SK-N-SH treated with all-trans-retinoic acid at 6 μM for 48 hours (cell line): Measurements from ENCODE around the gene FAM9B.

Source experiments
- ATAC-seq: fragments of 200-7000 bp; cut with Tn5 transposase; 3 replicates; pipeline ENCODE4 v1.9.1; 2020; ENCODE audit warnings: mild to moderate bottlenecking, moderate library complexity
- CSDC2 ChIP-seq: fragments of 250-450 bp; sonication (Bioruptor Pico); IDR thresholded peaks from 2 replicates; pipeline ENCODE4 v1.5.0; 2020; ENCODE audit warnings: mild to moderate bottlenecking, moderate library complexity
- CSRNP3 ChIP-seq: fragments of 250-450 bp; sonication (Bioruptor Pico); IDR thresholded peaks from 2 replicates; pipeline ENCODE4 v1.5.1; 2021; ENCODE audit warnings: mild to moderate bottlenecking, moderate library complexity
- GLIS3 ChIP-seq: fragments of 250-450 bp; sonication (Bioruptor Pico); IDR thresholded peaks from 2 replicates; pipeline ENCODE4 v1.5.0; 2020; ENCODE audit warnings: mild to moderate bottlenecking, moderate library complexity
- ISL1 ChIP-seq: fragments of 250-450 bp; sonication (Bioruptor Pico); IDR thresholded peaks from 2 replicates; pipeline ENCODE4 v2.1.2; 2022; ENCODE audit warnings: mild to moderate bottlenecking, moderate library complexity
- OSR1 ChIP-seq: fragments of 250-450 bp; sonication (Bioruptor Pico); IDR thresholded peaks from 2 replicates; pipeline ENCODE4 v1.8.0; 2022; ENCODE audit warnings: moderate library complexity, mild to moderate bottlenecking, inconsistent platforms
- PATZ1 ChIP-seq: fragments of 250-450 bp; sonication (Bioruptor Pico); IDR thresholded peaks from 2 replicates; pipeline ENCODE4 v1.8.0; 2020; ENCODE audit warnings: mild to moderate bottlenecking, moderate library complexity, borderline replicate concordance
- PPARA ChIP-seq: fragments of 250-450 bp; sonication (Bioruptor Pico); IDR thresholded peaks from 2 replicates; pipeline ENCODE4 v1.5.0; 2020; ENCODE audit warnings: mild to moderate bottlenecking, borderline replicate concordance
- RARB ChIP-seq: fragments of 250-450 bp; sonication (Bioruptor Pico); IDR thresholded peaks from 2 replicates; pipeline ENCODE4 v1.8.0; 2021; ENCODE audit warnings: mild to moderate bottlenecking, moderate library complexity
- SNAI2 ChIP-seq: fragments of 250-450 bp; sonication (Bioruptor Pico); IDR thresholded peaks from 2 replicates; pipeline ENCODE4 v1.5.0; 2020; ENCODE audit warnings: mild to moderate bottlenecking, moderate library complexity
- TCF4 ChIP-seq: fragments of 250-450 bp; sonication (Bioruptor Pico); IDR thresholded peaks from 2 replicates; pipeline ENCODE4 v1.8.0; 2021; ENCODE audit warnings: mild to moderate bottlenecking, moderate library complexity, borderline replicate concordance
- TOX ChIP-seq: fragments of 250-450 bp; sonication (Bioruptor Pico); IDR thresholded peaks from 2 replicates; pipeline ENCODE4 v1.8.0; 2021; ENCODE audit warnings: mild to moderate bottlenecking, moderate library complexity, borderline replicate concordance
- TSHZ2 ChIP-seq: fragments of 250-450 bp; sonication (Bioruptor Pico); IDR thresholded peaks from 2 replicates; pipeline ENCODE4 v1.5.0; 2020; ENCODE audit warnings: mild to moderate bottlenecking, moderate library complexity
- ZFP3 ChIP-seq: fragments of 250-450 bp; sonication (Bioruptor Pico); IDR thresholded peaks from 2 replicates; pipeline ENCODE4 v1.5.0; 2020; ENCODE audit warnings: mild to moderate bottlenecking, moderate library complexity
- ZFP30 ChIP-seq: fragments of 450-650 bp; formaldehyde crosslinking; IDR thresholded peaks from 2 replicates; pipeline ENCODE4 v1.5.0; 2022; ENCODE audit warnings: mild to moderate bottlenecking, moderate library complexity
- ZNF565 ChIP-seq: fragments of 450-650 bp; formaldehyde crosslinking; conservative IDR thresholded peaks from 2 replicates; pipeline ENCODE4 v1.5.0; 2020; ENCODE audit warnings: low read depth, mild to moderate bottlenecking, moderate library complexity
- ZNF70 ChIP-seq: fragments of 450-650 bp; formaldehyde crosslinking; IDR thresholded peaks from 2 replicates; pipeline ENCODE4 v1.5.0; 2020; ENCODE audit warnings: mild to moderate bottlenecking, moderate library complexity
- ZNF8 ChIP-seq: fragments of 450-650 bp; formaldehyde crosslinking; IDR thresholded peaks from 2 replicates; pipeline ENCODE4 v1.5.0; 2020; ENCODE audit warnings: mild to moderate bottlenecking, moderate library complexity

FAM9B gene

GRCh38 chrX:8988446-8988845, 45.5 kb downstream of the FAM9B start:
- no peak; the same call in 2 of the 3 replicates for ATAC-seq
- no peak for TF ChIP-seq CSRNP3 (CRISPR knock-in tag)
- no peak for TF ChIP-seq TSHZ2 (CRISPR knock-in tag)
- no peak for TF ChIP-seq TCF4 (CRISPR knock-in tag)
- TF ChIP-seq CSDC2 (CRISPR knock-in tag) = no peak
- no peak for TF ChIP-seq OSR1
- no peak for TF ChIP-seq RARB
- TF ChIP-seq ZFP30 (CRISPR knock-in tag) = no peak
- TF ChIP-seq PATZ1 = no peak
- no peak for TF ChIP-seq ZNF70 (CRISPR knock-in tag)
- TF ChIP-seq PPARA (CRISPR knock-in tag) = no peak

GRCh38 chrX:8987672-8988250, 46.2 kb downstream of the FAM9B start:
- no peak for ATAC-seq
- no peak for TF ChIP-seq ZFP3 (CRISPR knock-in tag)
- no peak for TF ChIP-seq GLIS3 (CRISPR knock-in tag)
- no peak for TF ChIP-seq CSRNP3 (CRISPR knock-in tag)
- TF ChIP-seq CSDC2 (CRISPR knock-in tag) = no peak
- no peak for TF ChIP-seq RARB
- no peak for TF ChIP-seq PPARA (CRISPR knock-in tag)
- TF ChIP-seq TOX (CRISPR knock-in tag) = no peak
- TF ChIP-seq TCF4 (CRISPR knock-in tag) = no peak
- no peak for TF ChIP-seq ZNF70 (CRISPR knock-in tag)
- no peak for TF ChIP-seq ZNF565 (CRISPR knock-in tag)
- TF ChIP-seq ISL1 = no peak
- no peak for TF ChIP-seq ZNF8 (CRISPR knock-in tag)

- TF ChIP-seq PPARA (CRISPR knock-in tag) = no peak
- ATAC-seq = no peak
Observed at GRCh38 chrX:8984231-8984630, 49.7 kb downstream of the FAM9B start.

- no peak for ATAC-seq
- TF ChIP-seq CSRNP3 (CRISPR knock-in tag) = no peak
- no peak for TF ChIP-seq ISL1
- TF ChIP-seq SNAI2 = no peak
- TF ChIP-seq TCF4 (CRISPR knock-in tag) = no peak
- TF ChIP-seq TOX (CRISPR knock-in tag) = no peak
- no peak for TF ChIP-seq ZNF70 (CRISPR knock-in tag)
- TF ChIP-seq, all 23 proteins: peak for 0
Observed at GRCh38 chrX:8981723-8982122, 52.2 kb downstream of the FAM9B start.
